HAP-1 (cell line): Measurements from ENCODE around the gene USP54.
"Not testable (repeated sequence)": the region's sequence is repeated elsewhere in the genome, so short reads cannot be mapped to it uniquely, and the experiment has no call there.

Experiments used
- DNase-seq, 2 experiments: peaks; one replicate each; pipeline ENCODE4 v3.0.0-alpha.2; 2016 to 2020; ENCODE audit warnings: low spot score in 2 of 2
- H3K27me3 ChIP-seq: fragments of 250-450 bp; sonication (Bioruptor Pico); 2 replicates; pipeline ENCODE4 v1.5.1; 2020; ENCODE audit warnings: low read depth, mild to moderate bottlenecking, moderate library complexity
- H3K36me3 ChIP-seq: fragments of 250-450 bp; sonication (Bioruptor Pico); replicated peaks from 2 replicates; pipeline ENCODE4 v1.5.1; 2020; ENCODE audit warnings: mild to moderate bottlenecking
- H3K4me1 ChIP-seq: fragments of 250-450 bp; sonication (Bioruptor Pico); 2 replicates; pipeline ENCODE4 v1.5.1; 2020; ENCODE audit warnings: mild to moderate bottlenecking
- H3K4me3 ChIP-seq: fragments of 250-450 bp; sonication (Bioruptor Pico); 2 replicates; pipeline ENCODE4 v1.5.1; 2020; ENCODE audit warnings: mild to moderate bottlenecking, moderate library complexity
- H3K9me3 ChIP-seq: fragments of 250-450 bp; sonication (Bioruptor Pico); 2 replicates; pipeline ENCODE4 v1.5.1; 2020; ENCODE audit warnings: mild to moderate bottlenecking, moderate library complexity
- in situ Hi-C: fragments of 300-500 bp; cut with MboI; formaldehyde crosslinking; loops from 3 replicates; pipeline ENCODE4 v1.14.3; 2020; ENCODE audit warnings: low sequenced_read_pairs, inconsistent platforms, mixed read lengths

Gene USP54

GRCh38 chr10:73617143-73617542 lies 26.0 kb upstream of the USP54 start:
- in situ Hi-C loops, H3K9me3 ChIP-seq, H3K27me3 ChIP-seq, H3K4me3 ChIP-seq, DNase-seq, H3K4me1 ChIP-seq, H3K36me3 ChIP-seq: not testable (repeated sequence)

DNA sequence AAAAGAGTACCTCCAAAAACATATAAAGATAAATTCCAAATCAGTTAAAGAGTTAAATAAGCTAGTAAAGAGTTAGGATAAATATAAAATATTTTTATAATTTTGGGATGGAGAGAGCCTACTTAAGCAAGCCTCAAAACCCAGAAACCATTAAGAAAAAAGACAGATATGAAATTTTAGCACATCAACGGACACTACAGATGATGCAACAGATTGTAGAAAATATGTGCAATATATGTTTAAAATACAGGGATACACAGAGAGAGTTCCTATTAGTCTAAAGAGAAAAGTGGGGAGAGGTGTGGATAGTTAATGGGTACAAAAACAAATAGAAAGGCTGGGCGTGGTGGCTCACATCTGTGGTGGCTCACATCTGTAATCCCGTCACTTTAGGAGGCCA lies 23.6 kb upstream of the USP54 start:
- Histone ChIP-seq H3K4me1 (no peaks in the 10 kb centered on the region), H3K27me3 (no peaks in the 10 kb centered on the region), H3K4me3 (no peak overlapping the region), H3K9me3 (no peaks in the 10 kb centered on the region), H3K36me3 (no peaks in the 10 kb centered on the region)
- DNase-seq: no peak
- in situ Hi-C loops: no loop called here

DNA sequence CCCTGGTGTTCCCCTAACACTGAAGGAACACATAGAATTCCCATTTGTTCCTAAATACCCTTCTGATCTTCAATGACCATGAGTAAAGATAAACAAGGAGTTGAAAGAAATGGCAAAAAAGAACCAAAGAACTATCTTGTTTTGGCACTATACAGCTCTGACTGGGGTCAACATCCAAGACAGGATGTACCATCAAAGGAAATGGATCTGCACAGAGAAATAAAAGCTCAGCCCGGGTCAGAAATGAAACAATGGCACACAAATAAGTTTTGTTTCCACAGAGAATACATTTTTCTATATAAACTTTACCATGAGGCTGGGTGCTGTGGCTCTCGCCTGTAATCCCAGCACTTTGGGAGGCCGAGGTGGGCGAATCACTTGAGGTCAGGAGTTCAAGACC lies 18.0 kb upstream of the USP54 start:
- no peak for DNase-seq
- Histone ChIP-seq H3K9me3 (no peaks in the 10 kb centered on the region), H3K4me1 (no peaks in the 10 kb centered on the region), H3K4me3 (no peak overlapping the region), H3K27me3 (no peaks in the 10 kb centered on the region), H3K36me3 (no peaks in the 10 kb centered on the region)
- in situ Hi-C loops: no loop called here

DNA sequence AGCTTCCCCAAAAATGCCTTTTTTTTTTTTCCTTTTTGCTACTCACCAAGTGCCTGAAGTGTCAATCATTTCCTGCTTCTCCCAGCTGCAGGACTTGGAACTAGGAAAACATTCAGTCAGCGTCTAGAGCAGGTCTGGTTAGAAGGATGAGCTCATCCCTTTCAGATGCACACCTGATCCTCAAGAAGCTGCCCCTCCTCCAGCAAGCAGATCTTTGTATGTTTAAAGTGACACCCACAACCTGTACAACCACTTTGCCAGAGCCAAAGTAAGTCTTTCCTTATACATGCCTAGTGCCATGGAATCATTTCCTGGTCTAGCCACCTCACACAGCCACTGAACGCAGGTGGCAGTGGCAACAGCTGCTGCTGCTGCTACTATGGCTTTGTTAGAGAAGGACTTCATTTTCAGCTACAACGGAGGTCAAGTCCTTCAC lies 10.4 kb upstream of the USP54 start:
- DNase-seq: no peak
- H3K4me1 ChIP-seq: no peaks in the 10 kb centered on the region
- H3K9me3 ChIP-seq: no peaks in the 10 kb centered on the region
- no peak overlapping the region for H3K4me3 ChIP-seq
- H3K36me3 ChIP-seq: no peaks in the 10 kb centered on the region; the same call in 1 of the 2 replicates
- H3K27me3 ChIP-seq: no peaks in the 10 kb centered on the region
- in situ Hi-C loops: no loop called here

- in situ Hi-C loops: no loop called here
- no peak overlapping the region for H3K4me3 ChIP-seq
- no peaks in the 10 kb centered on the region for H3K27me3 ChIP-seq
- no peaks in the 10 kb centered on the region; the same call in 1 of the 2 replicates for H3K36me3 ChIP-seq
- H3K9me3 ChIP-seq: no peaks in the 10 kb centered on the region
- no peaks in the 10 kb centered on the region for H3K4me1 ChIP-seq
- no peak for DNase-seq
Observed at GRCh38 chr10:73597346-73597745, 6.2 kb upstream of the USP54 start.

DNA sequence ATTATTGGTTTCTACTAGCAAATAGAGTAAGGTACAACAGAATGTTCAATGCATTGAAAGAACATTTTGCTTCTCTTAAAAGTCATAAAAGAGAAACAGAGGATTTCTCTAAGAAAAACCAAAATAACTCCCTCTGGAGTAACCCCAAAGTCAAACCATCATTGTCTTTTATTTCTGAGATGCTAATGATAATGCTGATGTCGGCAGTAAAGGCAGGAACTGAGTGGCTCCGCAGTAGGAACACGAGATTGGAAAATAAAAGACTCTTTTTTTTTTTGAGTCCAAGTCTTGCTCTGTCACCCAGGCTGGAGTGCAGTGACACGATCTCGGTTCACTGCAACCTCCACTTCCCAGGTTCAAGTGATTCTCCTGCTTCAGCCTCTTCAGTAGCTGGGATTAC lies 2.7 kb upstream of the USP54 start:
- peaks cover 12% of the 10 kb centered on the region for H3K4me1 ChIP-seq
- DNase-seq: no peak
- no peak overlapping the region for H3K4me3 ChIP-seq
- no peaks in the 10 kb centered on the region for H3K9me3 ChIP-seq
- in situ Hi-C loops: no loop called here
- no peaks in the 10 kb centered on the region for H3K27me3 ChIP-seq
- H3K36me3 ChIP-seq: no peaks in the 10 kb centered on the region; the same call in 1 of the 2 replicates

DNA sequence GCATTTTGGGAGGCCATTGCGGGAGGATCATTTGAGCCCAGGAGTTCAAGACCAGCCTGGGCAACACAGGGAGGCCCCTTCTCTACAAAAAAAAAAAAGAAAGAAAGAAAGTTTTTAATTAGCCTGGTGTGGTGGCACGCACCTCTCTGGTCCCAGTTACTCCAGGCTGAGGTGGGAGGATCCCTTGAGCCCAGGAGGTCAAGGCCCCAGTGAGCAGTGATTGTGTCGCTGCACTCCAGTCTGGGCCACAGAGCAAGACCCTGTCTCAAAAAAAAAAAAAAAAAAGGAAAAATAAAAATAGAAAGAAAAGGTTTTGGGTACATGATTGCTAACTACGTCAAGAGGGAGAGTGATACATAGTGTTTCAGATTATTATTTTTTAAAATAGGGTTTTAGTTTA lies 2.0 kb upstream of the USP54 start:
- no peaks in the 10 kb centered on the region for H3K36me3 ChIP-seq
- in situ Hi-C loops: no loop called here
- H3K4me3 ChIP-seq: no peak overlapping the region
- no peaks in the 10 kb centered on the region for H3K9me3 ChIP-seq
- no peaks in the 10 kb centered on the region for H3K27me3 ChIP-seq
- no peak for DNase-seq
- H3K4me1 ChIP-seq: peaks cover 12% of the 10 kb centered on the region

DNA sequence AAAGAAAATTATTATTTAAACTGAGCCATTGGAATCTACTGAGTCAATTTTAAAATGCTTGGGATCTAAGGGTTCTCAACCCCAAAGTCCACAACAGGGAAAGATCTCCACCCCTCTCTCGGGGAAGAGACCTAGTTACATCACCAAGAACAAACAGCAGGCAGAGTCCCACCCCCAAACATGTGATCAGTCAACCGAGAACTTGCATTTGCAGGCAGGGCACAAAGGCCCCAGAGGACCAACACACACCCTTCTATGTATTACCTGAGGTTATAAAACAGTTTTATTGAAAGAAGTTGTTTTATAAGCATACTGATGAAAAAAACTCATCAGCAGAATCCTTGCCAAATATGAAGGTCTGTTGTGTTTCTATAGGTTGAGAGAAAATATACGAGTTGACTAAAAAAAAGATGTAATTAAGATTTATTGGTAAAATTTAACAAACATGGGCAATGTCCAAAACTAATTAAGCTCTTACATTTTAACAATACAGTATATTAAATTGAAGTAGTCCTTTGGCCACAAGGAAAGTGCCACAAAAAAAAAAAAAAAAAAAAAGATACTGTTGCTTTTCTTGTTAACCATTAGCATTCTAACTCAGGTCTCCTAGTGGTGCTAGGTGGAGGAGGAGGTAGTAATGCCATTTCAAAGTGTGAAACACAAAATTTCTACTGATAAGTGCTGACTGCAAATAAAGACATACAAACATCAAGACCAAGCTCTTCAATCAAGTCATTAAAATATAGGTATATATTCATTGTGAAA lies 975 bp upstream of the USP54 start:
- Histone ChIP-seq H3K27me3 (no peaks in the 10 kb centered on the region), H3K4me1 (peaks cover 12% of the 10 kb centered on the region), H3K9me3 (no peaks in the 10 kb centered on the region), H3K36me3 (no peaks in the 10 kb centered on the region), H3K4me3 (no peak overlapping the region)
- in situ Hi-C loops: no loop called here
- DNase-seq: peak; percentile 61 to 71

DNA sequence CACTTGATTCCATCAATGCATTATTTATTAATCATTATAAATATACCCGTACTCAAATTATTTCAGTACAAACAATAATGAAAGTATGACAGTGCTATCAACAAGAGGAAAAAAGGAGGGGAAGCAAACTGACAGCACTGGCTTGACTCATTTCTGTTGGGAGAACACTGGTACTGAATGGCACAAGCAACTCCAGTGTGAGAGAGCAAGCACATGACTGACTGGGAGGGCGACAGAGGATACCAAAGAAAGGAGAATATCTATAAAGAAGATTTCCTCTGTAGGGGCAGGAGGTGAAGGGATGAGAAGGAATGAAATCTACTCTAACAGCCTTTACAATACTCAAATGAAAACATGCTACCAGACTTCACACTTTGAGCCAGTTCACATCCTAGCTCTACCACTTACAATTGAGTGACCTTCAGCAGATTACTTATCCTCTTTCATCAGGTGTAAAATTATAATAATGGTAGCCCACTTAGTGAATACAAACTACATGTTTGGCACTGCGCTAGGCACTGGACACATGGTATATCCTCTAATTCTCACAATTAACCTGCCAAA lies 1.5 kb downstream of the USP54 start:
- in situ Hi-C loops: no loop called here
- no peaks in the 10 kb centered on the region for H3K36me3 ChIP-seq
- H3K4me1 ChIP-seq: peaks cover 24% of the 10 kb centered on the region
- DNase-seq: no peak
- H3K9me3 ChIP-seq: no peaks in the 10 kb centered on the region
- no peak overlapping the region for H3K4me3 ChIP-seq
- no peaks in the 10 kb centered on the region for H3K27me3 ChIP-seq

DNA sequence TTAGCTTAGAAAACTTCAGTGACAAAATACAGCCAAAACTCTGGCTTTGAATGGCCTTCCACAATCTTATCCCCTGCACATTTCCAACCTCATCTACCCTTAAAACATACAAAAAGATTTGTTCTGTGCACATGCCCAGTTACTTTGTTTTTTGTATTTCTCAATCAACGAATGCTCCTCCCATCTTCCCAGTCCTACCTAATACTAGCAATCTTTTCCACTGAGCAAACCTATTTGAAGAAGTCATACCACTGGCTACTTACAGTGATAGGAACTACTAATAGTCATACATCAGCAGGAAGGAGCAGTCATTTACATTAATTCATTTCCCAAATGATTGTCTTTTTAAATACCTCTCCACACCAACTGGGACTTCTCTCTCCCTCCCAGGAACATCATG lies 2.5 kb downstream of the USP54 start:
- Histone ChIP-seq H3K4me1 (peaks cover 24% of the 10 kb centered on the region), H3K36me3 (no peaks in the 10 kb centered on the region), H3K9me3 (no peaks in the 10 kb centered on the region), H3K4me3 (no peak overlapping the region), H3K27me3 (no peaks in the 10 kb centered on the region)
- in situ Hi-C loops: no loop called here
- no peak for DNase-seq

DNA sequence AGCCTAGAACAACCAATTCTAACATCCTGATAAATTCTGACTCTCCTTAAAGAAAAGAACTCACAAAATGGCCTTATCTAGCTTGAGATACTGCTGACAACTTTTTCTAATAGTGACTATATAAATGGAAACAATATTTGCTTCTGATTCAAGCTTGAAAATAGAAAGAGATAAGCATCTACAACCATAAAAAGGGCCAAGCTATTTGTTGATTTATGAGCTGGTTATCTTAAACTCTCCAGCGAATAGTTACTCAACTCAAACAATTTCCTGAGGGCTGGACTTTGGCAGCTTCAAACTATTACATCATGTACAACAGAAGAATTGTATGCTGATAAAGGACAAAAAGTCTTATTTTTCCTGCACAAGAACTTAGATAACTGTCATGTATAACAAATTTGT lies 4.6 kb downstream of the USP54 start:
- Histone ChIP-seq H3K4me3 (no peak overlapping the region), H3K4me1 (peaks cover 18% of the 10 kb centered on the region), H3K36me3 (no peaks in the 10 kb centered on the region), H3K9me3 (no peaks in the 10 kb centered on the region), H3K27me3 (no peaks in the 10 kb centered on the region)
- in situ Hi-C loops: no loop called here
- peak in 1 of 2 experiments; percentile 37 for DNase-seq

DNA sequence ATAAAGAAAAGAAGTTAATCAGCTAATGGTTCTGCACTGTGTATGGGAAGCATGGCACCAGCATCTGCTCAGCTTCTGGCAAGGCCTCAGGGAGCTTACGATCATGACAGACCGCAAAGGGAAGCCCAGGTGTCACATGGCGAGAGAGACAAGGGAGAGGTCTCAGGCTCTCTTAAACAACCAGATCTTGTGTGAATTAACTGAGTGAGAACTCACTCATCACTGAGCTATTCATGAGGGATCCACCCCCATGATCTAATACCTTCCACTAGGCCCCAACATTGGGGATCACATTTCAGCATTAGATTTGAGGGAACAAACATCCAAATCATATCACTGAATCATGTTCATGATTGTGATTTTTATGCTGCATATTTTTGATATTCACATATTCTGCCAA lies 5.8 kb downstream of the USP54 start:
- H3K4me1 ChIP-seq: peaks cover 11% of the 10 kb centered on the region
- in situ Hi-C loops: no loop called here
- H3K27me3 ChIP-seq: no peaks in the 10 kb centered on the region
- no peaks in the 10 kb centered on the region for H3K9me3 ChIP-seq
- no peaks in the 10 kb centered on the region for H3K36me3 ChIP-seq
- no peak overlapping the region for H3K4me3 ChIP-seq
- DNase-seq: no peak

DNA sequence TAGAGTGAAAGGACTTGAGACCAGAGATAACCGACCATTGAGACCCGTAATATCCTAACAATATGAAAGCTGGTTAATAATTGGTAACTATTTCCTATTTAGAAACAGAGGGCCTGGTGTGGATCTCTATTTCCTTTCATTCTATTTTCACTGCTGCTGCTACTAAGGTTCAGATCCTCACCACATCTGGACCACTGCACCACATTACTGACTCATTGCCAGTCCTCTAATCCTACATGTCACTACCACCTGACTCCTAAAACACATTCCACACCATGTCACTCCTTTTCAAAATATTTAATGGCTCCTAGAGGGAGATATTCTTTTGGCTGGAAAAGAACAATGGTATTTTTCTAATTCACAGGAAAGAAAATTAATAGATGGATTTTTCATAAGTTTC lies 6.4 kb downstream of the USP54 start:
- H3K4me1 ChIP-seq: peaks cover 11% of the 10 kb centered on the region
- DNase-seq: no peak

DNA sequence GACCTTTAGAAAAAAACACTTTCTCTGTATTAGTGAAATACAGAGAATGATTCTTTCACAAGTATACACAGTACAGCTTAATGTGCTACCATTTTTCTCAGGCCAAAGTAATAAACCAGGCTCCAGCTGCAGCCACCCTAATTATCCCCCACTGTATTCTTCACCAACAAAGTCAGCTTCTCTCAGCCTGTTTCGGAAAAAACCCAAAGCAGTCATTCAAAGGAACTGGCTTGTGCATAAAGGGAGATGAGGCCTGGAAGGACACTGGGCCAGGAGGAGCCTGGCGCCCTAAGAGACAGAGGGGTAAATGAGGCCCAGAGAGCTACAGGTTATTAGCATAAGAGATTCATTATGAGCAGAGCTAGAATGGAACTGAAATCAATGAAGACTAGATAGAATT lies 9.2 kb downstream of the USP54 start:
- H3K4me1 ChIP-seq: peaks cover 11% of the 10 kb centered on the region
- in situ Hi-C loops: no loop called here
- no peak for DNase-seq
- H3K9me3 ChIP-seq: no peaks in the 10 kb centered on the region
- H3K4me3 ChIP-seq: no peak overlapping the region
- no peaks in the 10 kb centered on the region for H3K36me3 ChIP-seq
- H3K27me3 ChIP-seq: no peaks in the 10 kb centered on the region

More for the DNA sequence above, 6.4 kb downstream of the USP54 start:
- in situ Hi-C loops: no loop called here
- Histone ChIP-seq H3K9me3 (no peaks in the 10 kb centered on the region), H3K36me3 (no peaks in the 10 kb centered on the region), H3K4me3 (no peak overlapping the region), H3K27me3 (no peaks in the 10 kb centered on the region)
